Islet of Langerhans (tissue), 1 donor: ENCODE results near the gene PNMA6E.

Source experiments
- FAIRE-seq: peaks from one replicate; lab custom pipeline; 2011; peaks lifted over from hg19 to GRCh38; lab: Jason Lieb, UNC

PNMA6E gene

DNA sequence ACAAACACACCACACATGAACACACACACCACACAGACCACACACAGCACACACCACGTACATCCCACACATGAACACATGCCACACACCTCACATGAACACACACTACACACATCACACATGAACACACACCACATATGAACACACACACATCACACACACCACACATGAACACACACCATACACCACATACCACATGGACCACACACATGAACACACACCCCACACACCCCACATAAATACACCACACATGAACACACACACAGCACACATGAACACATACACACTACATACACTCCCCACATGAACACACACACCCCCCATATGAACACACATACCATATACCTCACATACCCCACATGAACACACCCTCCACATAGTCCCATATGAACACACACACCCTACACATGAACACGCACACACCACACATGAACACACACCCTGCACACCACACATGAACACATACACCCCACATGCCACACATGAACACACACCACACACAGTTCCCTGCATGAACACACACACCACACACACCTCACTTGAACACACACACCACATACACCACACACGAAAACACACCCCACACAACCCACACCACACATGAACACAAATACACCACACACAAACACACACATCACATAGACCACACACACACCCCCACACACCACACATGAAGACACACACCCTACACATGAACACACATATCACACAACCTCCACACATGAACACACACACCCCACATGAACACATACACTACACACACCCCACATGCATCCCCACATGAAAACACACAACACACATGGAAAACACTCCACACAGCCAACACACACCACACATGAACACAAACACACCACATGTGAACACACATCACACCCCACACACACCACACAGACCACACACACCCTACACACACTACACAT lies 18.3 kb downstream of the PNMA6E start:
- no peak for FAIRE-seq

GRCh38 chrX:153381684-153382532 lies 19.2 kb downstream of the PNMA6E start:
- peak; percentile 97 for FAIRE-seq

DNA sequence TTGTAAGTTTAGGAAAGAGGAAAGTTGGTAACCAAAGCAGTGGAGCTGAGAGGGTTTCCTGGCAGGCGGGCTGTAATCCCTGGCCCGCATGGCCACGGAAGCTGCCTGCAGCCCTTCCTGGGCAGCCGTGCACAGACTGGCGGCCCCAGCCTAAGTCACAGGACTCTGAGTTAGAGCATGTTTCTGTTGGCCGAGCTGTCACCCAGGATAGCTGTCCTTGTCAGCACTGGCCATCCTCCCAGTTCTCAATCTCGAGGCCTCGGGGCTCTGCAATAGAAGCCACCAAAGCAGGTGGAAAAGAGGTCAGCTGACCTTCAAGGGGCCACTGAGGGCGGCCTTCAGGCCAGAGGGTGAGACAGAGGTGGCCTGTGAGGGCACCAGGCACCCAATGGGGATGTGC lies 20.5 kb downstream of the PNMA6E start:
- no peak for FAIRE-seq

DNA sequence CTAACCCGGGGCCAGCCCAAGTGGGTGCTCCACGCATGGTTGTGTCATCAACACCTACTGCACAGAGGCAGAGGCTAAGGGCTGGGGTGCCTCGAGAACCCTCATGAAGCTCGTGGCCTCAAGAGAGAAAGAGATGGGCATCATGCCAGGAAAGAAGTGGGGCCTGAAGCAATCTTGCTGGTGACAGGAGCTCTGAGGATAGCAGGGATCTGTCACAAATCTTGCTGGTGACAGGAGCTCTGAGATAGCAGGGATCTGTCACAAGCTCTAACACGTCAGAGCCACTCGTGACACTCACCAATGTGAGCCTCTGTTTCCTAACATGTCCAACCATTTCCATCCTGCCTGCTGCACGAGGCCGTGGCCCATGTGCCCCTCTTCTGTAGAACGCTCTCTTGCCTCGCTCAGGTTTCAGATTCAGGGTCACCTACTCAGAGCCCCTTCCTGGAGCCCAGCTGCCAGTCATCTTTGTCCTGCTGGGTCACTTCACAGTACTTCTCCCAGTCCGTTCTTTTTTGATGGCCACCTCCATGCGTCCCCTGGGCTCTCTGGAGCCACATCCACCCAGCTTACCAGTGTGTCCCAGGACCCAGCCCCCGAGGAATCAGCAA lies 21.1 kb downstream of the PNMA6E start:
- no peak for FAIRE-seq

- FAIRE-seq = no peak
Observed at GRCh38 chrX:153379508-153379907, 21.6 kb downstream of the PNMA6E start.

GRCh38 chrX:153378607-153379006 lies 22.5 kb downstream of the PNMA6E start:
- FAIRE-seq = no peak

DNA sequence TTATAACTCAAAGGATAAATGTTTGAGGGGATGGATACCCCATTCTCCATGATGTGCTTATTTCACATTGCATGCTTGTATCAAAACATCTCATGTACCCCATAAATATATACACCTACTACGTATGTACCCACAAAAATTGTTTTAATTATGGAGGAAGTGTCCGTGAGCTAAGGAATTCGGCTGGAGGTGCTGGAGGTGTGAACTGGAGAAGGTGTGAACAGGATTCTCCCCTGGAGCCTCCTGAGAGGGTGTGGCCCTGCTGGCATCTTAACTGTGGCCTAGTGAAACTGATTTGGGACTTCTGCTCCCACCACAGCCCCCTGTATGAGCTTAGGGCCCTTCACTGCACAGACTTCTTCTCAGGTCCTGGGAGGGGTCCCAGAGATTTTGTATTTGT lies 23.4 kb downstream of the PNMA6E start:
- FAIRE-seq = no peak

DNA sequence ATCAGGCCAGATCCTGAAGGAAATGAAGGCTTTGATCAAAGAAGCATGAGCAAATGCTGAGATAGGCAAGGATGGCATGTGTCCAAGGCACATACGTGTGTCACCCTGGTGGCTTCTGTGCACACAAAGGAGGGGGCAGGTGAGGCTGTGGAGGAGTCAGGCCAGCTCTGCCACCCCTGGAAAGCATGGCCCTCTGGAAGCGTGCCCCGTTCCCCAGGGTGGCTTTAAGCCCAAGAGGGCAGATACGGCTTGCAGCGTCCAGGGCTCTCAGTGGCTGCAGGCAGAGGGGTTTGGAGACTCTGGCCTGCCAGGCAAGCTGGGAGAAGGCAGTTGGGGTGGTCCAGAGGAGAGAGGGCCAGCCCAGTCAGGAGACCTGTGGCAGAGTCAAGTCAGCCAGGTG lies 25.6 kb downstream of the PNMA6E start:
- no peak for FAIRE-seq

GRCh38 chrX:153374426-153374825 lies 26.7 kb downstream of the PNMA6E start:
- FAIRE-seq = no peak

DNA sequence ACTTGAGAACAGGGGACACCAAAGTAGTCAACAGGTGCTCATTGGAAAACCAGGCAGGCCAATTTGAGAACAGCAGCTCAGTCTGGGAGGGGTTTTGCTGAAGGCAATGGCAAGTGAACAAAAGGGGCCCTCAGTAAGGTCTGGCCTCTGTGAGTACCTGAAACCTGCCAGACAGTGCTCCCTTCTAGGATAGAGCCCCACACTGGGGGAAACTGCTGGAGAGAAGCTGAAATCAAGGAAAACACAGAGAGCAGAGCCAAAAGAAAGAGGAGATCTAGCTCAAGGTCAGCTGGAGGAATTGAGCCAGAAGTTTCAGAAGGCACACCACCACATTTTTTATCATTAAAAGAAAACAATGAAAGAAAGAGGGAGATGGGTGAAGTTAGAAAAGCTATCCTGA lies 28.2 kb downstream of the PNMA6E start:
- no peak for FAIRE-seq

DNA sequence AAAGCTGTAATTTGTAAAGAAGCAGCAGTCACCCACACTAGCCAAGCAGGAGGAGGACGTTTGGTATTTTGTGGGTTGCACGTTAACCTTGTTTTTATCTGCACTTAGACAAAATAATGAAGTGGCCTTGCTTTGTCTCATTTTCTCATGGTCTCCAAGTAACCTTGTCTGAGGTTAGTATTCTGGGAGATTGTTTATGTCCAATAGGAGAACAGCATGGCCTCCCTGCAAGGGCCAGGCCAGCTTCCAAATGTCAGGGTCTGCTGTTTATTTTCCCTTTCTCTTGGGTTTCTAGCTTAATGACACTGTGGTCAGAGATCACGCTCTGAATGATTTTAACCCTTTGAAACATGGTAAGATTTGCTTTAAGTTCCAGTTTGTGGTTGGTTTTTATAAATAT lies 29.9 kb downstream of the PNMA6E start:
- FAIRE-seq = no peak

DNA sequence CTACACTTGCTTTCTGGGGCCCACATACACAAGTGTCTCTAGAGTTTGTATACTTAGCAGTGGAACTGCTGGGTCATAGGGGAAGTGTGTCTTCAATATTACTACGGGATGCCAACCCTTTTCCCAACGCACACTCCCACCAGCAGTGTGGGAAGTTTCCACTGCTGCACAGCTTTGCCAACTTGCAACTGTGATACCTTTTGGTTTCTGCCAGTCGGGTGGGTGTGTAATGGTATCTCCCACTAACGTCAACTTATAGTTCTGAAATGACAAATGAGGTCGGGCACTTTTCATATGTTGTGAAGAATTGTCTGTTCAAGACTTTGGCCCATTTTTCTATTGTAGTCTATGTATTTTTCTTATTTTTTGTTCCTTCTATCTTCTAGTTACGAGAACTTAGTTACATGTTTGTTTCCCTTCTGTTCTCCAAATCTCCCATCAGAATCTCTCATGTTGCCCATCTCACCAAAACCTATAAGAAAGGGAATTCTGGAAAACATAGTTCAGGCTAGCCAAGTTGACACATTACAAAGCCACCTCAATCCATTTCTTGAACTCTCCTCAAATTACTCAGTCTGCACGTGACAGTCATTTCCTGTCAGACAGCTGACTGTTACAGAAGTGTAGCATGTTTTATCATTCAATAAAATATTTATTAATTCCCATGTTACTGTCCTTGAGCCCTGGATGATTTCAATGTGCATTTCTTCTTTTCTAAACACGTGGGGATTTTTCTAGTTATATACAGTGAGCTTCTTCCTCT lies 30.7 kb downstream of the PNMA6E start:
- FAIRE-seq = peak; percentile 60

- peak; percentile 27 for FAIRE-seq
Observed at GRCh38 chrX:153366878-153367538, 34.1 kb downstream of the PNMA6E start.

GRCh38 chrX:153366119-153366518 lies 35.0 kb downstream of the PNMA6E start:
- FAIRE-seq = no peak

GRCh38 chrX:153365670-153366069 lies 35.5 kb downstream of the PNMA6E start:
- FAIRE-seq = no peak

GRCh38 chrX:153361781-153362397 lies 39.3 kb downstream of the PNMA6E start:
- peak; percentile 93 for FAIRE-seq

DNA sequence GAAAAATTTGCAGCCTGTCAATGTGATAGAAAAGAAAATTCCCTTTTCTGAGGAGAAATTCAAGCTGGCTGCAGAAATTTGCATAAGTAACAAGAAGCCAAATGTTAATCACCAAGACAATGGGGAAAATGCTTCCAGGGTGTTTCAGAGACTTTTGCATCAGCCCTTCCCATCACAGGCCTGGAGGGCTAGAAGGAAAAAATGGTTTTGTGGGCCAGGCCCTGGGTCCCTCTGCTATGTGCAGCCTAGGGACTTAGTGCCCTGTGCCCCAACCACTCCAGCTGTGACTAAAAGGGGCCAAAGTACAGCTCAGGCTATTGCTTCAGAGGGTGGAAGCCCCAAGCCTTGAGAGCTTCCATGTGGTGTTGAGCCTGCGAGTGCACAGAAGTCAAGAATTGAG lies 43.3 kb downstream of the PNMA6E start:
- FAIRE-seq = no peak

- FAIRE-seq = no peak
Observed at GRCh38 chrX:153353416-153353815, 47.7 kb downstream of the PNMA6E start.

DNA sequence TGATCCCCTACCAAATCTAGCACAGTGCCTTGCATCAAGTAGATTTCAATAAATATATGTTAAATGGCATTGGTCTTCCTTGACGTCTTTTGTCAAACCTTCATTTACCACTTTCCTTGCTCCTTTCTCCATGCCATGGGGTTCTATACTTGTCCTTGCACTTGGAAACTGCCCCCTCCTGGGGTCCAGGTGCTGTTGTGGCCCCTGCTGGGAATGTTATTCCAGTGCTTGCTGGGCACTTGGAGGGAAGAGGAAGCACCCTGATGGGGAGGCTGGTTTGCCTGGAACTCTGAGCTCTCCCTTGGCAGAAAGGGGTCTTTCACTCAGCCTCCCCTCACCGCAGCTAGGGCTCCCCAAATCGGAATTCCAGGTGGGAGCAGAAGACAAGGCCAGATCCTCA lies 48.3 kb downstream of the PNMA6E start:
- FAIRE-seq = no peak

- no peak for FAIRE-seq
Observed at GRCh38 chrX:153351981-153352380, 49.2 kb downstream of the PNMA6E start.

DNA sequence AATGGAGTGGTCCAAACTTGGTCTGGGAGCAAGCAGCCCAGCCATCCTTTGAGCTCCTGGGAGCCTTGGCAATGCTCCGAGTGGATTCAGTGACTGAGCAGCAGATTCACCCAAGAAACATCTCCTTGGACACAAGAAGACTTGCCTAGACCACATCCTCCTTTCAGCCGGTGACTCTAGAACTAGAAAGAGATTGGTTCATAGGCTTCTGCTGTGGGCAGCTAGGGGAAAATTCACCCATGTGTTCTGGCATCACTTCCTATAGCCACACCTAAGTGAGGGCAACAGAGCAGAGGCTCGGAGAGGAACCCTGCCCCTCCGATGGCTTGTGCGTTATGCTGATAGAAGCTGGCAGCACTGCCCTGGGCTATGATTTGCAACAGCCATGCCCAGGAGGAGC lies 51.2 kb downstream of the PNMA6E start:
- FAIRE-seq = no peak
